ENCODE measurements around the gene KDM4B.

Gene KDM4B

GRCh38 chr19:5076440-5077208 is 107.7 kb downstream of the KDM4B start:
- no peak for DNase-seq (ENCODE audit: low read depth in 2 of 2)
- no peak for TF ChIP-seq CTCF (IDR thresholded peaks at IDR 0.05; ENCODE audit: low read depth, low read length)
- no peak overlapping the region for H3K4me3 ChIP-seq (replicated peaks in 1 of 2; ENCODE audit: low read depth in 2 of 2, low read length in 2 of 2)

GRCh38 chr19:5077209-5077515 is 108.2 kb downstream of the KDM4B start:
- H3K4me3 ChIP-seq (replicated peaks in 1 of 2; ENCODE audit: low read depth in 2 of 2, low read length in 2 of 2), result no peak overlapping the region
- DNase-seq (ENCODE audit: low read depth in 2 of 2), result no peak
- TF ChIP-seq CTCF (IDR thresholded peaks at IDR 0.05; ENCODE audit: low read depth, low read length), result no peak

- TF ChIP-seq CTCF (IDR thresholded peaks at IDR 0.05; ENCODE audit: low read depth, low read length), result no peak
- DNase-seq (ENCODE audit: low read depth in 2 of 2), result no peak
- H3K4me3 ChIP-seq (replicated peaks in 1 of 2; ENCODE audit: low read depth in 2 of 2, low read length in 2 of 2), result no peak overlapping the region
These were observed 109.3 kb downstream of the KDM4B start for GRCh38 chr19:5078182-5078581.

GRCh38 chr19:5078666-5079065 is 109.8 kb downstream of the KDM4B start:
- no peak overlapping the region for H3K4me3 ChIP-seq (replicated peaks in 1 of 2; ENCODE audit: low read depth in 2 of 2, low read length in 2 of 2)
- no peak for DNase-seq (ENCODE audit: low read depth in 2 of 2)
- no peak for TF ChIP-seq CTCF (IDR thresholded peaks at IDR 0.05; ENCODE audit: low read depth, low read length)

GRCh38 chr19:5079071-5079774 is 110.3 kb downstream of the KDM4B start:
- TF ChIP-seq CTCF (IDR thresholded peaks at IDR 0.05; ENCODE audit: low read depth, low read length), result no peak
- no peak overlapping the region for H3K4me3 ChIP-seq (replicated peaks in 1 of 2; ENCODE audit: low read depth in 2 of 2, low read length in 2 of 2)
- no peak for DNase-seq (ENCODE audit: low read depth in 2 of 2)

- DNase-seq (ENCODE audit: low read depth in 2 of 2), result no peak
- H3K4me3 ChIP-seq (replicated peaks in 1 of 2; ENCODE audit: low read depth in 2 of 2, low read length in 2 of 2), result no peak overlapping the region
- no peak for TF ChIP-seq CTCF (IDR thresholded peaks at IDR 0.05; ENCODE audit: low read depth, low read length)
These were observed 111.2 kb downstream of the KDM4B start for GRCh38 chr19:5080030-5080654.

All from cardiac fibroblast (primary cell).